ENCODE data around the gene LCNL1.

DNA sequence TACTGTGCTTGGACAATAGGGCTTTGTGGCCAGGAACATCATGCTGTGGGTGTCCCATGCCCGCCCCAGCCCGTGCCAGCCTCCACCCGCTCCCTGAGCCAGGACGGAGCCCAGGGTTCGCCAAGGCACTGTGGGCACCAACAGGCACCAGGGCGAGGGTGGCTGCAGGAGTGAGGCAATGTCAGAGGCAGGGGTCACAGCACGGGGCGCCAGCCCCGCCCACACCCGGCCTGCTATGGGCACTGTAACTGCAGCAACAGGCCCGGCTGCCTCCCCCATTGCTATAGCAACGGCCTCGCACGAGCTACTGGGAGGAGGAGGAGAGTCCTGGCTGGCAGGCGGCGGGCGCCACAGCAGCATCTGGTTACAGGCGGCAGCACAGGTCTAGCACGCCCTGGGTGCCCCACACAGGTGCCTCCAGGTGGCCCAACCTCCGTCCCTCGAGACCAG is 42.7 kb downstream of the LCNL1 start:
- TF ChIP-seq, protein P1, sequence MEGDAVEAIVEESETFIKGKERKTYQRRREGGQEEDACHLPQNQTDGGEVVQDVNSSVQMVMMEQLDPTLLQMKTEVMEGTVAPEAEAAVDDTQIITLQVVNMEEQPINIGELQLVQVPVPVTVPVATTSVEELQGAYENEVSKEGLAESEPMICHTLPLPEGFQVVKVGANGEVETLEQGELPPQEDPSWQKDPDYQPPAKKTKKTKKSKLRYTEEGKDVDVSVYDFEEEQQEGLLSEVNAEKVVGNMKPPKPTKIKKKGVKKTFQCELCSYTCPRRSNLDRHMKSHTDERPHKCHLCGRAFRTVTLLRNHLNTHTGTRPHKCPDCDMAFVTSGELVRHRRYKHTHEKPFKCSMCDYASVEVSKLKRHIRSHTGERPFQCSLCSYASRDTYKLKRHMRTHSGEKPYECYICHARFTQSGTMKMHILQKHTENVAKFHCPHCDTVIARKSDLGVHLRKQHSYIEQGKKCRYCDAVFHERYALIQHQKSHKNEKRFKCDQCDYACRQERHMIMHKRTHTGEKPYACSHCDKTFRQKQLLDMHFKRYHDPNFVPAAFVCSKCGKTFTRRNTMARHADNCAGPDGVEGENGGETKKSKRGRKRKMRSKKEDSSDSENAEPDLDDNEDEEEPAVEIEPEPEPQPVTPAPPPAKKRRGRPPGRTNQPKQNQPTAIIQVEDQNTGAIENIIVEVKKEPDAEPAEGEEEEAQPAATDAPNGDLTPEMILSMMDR (IDR thresholded peaks at IDR 0.05): no peak
- no peak for TF ChIP-seq POLR2A (IDR thresholded peaks at IDR 0.05)

All from lower leg skin (tissue), 3 donors.